NCI-H1417 (cell line): ENCODE measurements around the gene PLCL2.
A peak's percentile ranks its signal among the peaks of the same experiment; 100 is the strongest.

Experiments used
- DNase-seq, 3 experiments: peaks; one replicate each; lab custom pipeline; 2025; lab: John Stamatoyannopoulos, UW

The PLCL2 gene

GRCh38 chr3:17011728-17012338, 127.1 kb downstream of the PLCL2 start:
- no peak for DNase-seq

- peak in 1 of 3 experiments; percentile 2 for DNase-seq
Observed at GRCh38 chr3:17013050-17013449, 128.3 kb downstream of the PLCL2 start.

- DNase-seq = no peak
Observed at GRCh38 chr3:17013571-17013970, 128.8 kb downstream of the PLCL2 start.

- no peak for DNase-seq
Observed at GRCh38 chr3:17014284-17014683, 129.5 kb downstream of the PLCL2 start.

GRCh38 chr3:17014709-17015108, 130.0 kb downstream of the PLCL2 start:
- no peak for DNase-seq

- DNase-seq = no peak
Observed at GRCh38 chr3:17021614-17022013, 136.9 kb downstream of the PLCL2 start.

- DNase-seq = no peak
Observed at GRCh38 chr3:17023006-17023664, 138.4 kb downstream of the PLCL2 start.

GRCh38 chr3:17025594-17026139, 140.9 kb downstream of the PLCL2 start:
- no peak for DNase-seq

GRCh38 chr3:17027318-17027717, 142.6 kb downstream of the PLCL2 start:
- no peak for DNase-seq

GRCh38 chr3:17028363-17028762, 143.6 kb downstream of the PLCL2 start:
- DNase-seq = no peak

GRCh38 chr3:17030438-17030837, 145.7 kb downstream of the PLCL2 start:
- no peak for DNase-seq

- DNase-seq = peak in 2 of 3 experiments; percentile 17 to 55
Observed at GRCh38 chr3:17030956-17031652, 146.3 kb downstream of the PLCL2 start.

- DNase-seq = peak in 1 of 3 experiments; percentile 41
Observed at GRCh38 chr3:17032407-17033034, 147.8 kb downstream of the PLCL2 start.

- DNase-seq = no peak
Observed at GRCh38 chr3:17033516-17034168, 148.9 kb downstream of the PLCL2 start.

- DNase-seq = no peak
Observed at GRCh38 chr3:17035033-17035432, 150.3 kb downstream of the PLCL2 start.

GRCh38 chr3:17035966-17036365, 151.2 kb downstream of the PLCL2 start:
- no peak for DNase-seq

GRCh38 chr3:17038141-17038540, 153.4 kb downstream of the PLCL2 start:
- no peak for DNase-seq

- peak in 1 of 3 experiments; percentile 11 for DNase-seq
Observed at GRCh38 chr3:17038900-17039553, 154.3 kb downstream of the PLCL2 start.

- peak in 1 of 3 experiments; percentile 0 for DNase-seq
Observed at GRCh38 chr3:17039594-17039993, 154.8 kb downstream of the PLCL2 start.

GRCh38 chr3:17040322-17040989, 155.7 kb downstream of the PLCL2 start:
- DNase-seq = no peak

- no peak for DNase-seq
Observed at GRCh38 chr3:17040990-17041377, 156.2 kb downstream of the PLCL2 start.
